ENCODE data around the gene URM1. TPM values are rescaled to one million over a fixed set of nuclear protein-coding genes. Genes with fewer than 3 reads are reported as not detected.

Gene URM1
- total and polyA plus RNA-seq, 10 of the 15 experiments (the other 5 are each of a cell fraction or from before 2014, with no cell fraction given) = 7.9 to 75.8 (median 63.7) TPM

GRCh38 chr9:128383791-128384190, 12.6 kb downstream of the URM1 start (continued):
- no peak for TF ChIP-seq ZNF592 (IDR thresholded peaks at IDR 0.05)
- no peak for TF ChIP-seq IRF3 (IDR thresholded peaks at IDR 0.05)
- no peak for TF ChIP-seq RFX5 (IDR thresholded peaks at IDR 0.05; ENCODE audit: low read depth, low read length)
- TF ChIP-seq ZNF687 (IDR thresholded peaks at IDR 0.05) = no peak
- no peak for TF ChIP-seq ATF3 (IDR thresholded peaks at IDR 0.05; ENCODE audit: borderline replicate concordance, extremely low read depth, low read depth, low read length)
- no peak for TF ChIP-seq IKZF1 (conservative IDR thresholded peaks at IDR 0.05)
- no peak for TF ChIP-seq SREBF1 (IDR thresholded peaks at IDR 0.05; ENCODE audit: low read length)
- no peak for TF ChIP-seq HDAC2 (IDR thresholded peaks at IDR 0.05)
- TF ChIP-seq CEBPB (IDR thresholded peaks at IDR 0.05; ENCODE audit: borderline replicate concordance in 1 of 2, low read depth in 2 of 2, low read length in 2 of 2) = no peak
- TF ChIP-seq MXI1 (IDR thresholded peaks at IDR 0.05; ENCODE audit: low read depth, low read length) = no peak

All from GM12878 (cell line).